GM21515 (cell line): ENCODE data around the gene ADAMTS5.

Experiments used
- ATAC-seq: cut with Tn5 transposase; IDR thresholded peaks from one replicate; pipeline ENCODE4 v1.9.1; 2021; ENCODE audit not compliant: unreplicated experiment

The ADAMTS5 gene

GRCh38 chr21:26949830-26950229 is 17.1 kb downstream of the ADAMTS5 start:
- ATAC-seq, result no peak

GRCh38 chr21:26948194-26948593 is 18.7 kb downstream of the ADAMTS5 start:
- ATAC-seq, result no peak

GRCh38 chr21:26946744-26947446 is 20.0 kb downstream of the ADAMTS5 start:
- no peak for ATAC-seq

GRCh38 chr21:26945916-26946675 is 20.8 kb downstream of the ADAMTS5 start:
- no peak for ATAC-seq

GRCh38 chr21:26943921-26944320 is 23.0 kb downstream of the ADAMTS5 start:
- ATAC-seq, result no peak

GRCh38 chr21:26941421-26941820 is 25.5 kb downstream of the ADAMTS5 start:
- ATAC-seq, result no peak

GRCh38 chr21:26939601-26940111 is 27.2 kb downstream of the ADAMTS5 start:
- ATAC-seq, result no peak

- no peak for ATAC-seq
These were observed 30.2 kb downstream of the ADAMTS5 start for GRCh38 chr21:26936641-26937040.

GRCh38 chr21:26935977-26936376 is 30.9 kb downstream of the ADAMTS5 start:
- ATAC-seq, result no peak

GRCh38 chr21:26934383-26934782 is 32.5 kb downstream of the ADAMTS5 start:
- ATAC-seq, result no peak

- no peak for ATAC-seq
These were observed 33.4 kb downstream of the ADAMTS5 start for GRCh38 chr21:26933448-26933847.

- no peak for ATAC-seq
These were observed 41.3 kb downstream of the ADAMTS5 start for GRCh38 chr21:26925636-26926035.

- no peak for ATAC-seq
These were observed 41.8 kb downstream of the ADAMTS5 start for GRCh38 chr21:26925122-26925521.

GRCh38 chr21:26923986-26924385 is 42.9 kb downstream of the ADAMTS5 start:
- no peak for ATAC-seq

- ATAC-seq, result no peak
These were observed 46.8 kb downstream of the ADAMTS5 start for GRCh38 chr21:26920055-26920454.

- ATAC-seq, result no peak
These were observed 48.4 kb downstream of the ADAMTS5 start for GRCh38 chr21:26918323-26919079.

GRCh38 chr21:26916799-26917198 is 50.1 kb downstream of the ADAMTS5 start:
- no peak for ATAC-seq

- no peak for ATAC-seq
These were observed 52.3 kb downstream of the ADAMTS5 start for GRCh38 chr21:26914557-26914956.

- no peak for ATAC-seq
These were observed 54.4 kb downstream of the ADAMTS5 start for GRCh38 chr21:26912466-26912865.

GRCh38 chr21:26909972-26910371 is 56.9 kb downstream of the ADAMTS5 start:
- ATAC-seq, result no peak

GRCh38 chr21:26900980-26901379 is 65.9 kb downstream of the ADAMTS5 start:
- no peak for ATAC-seq

GRCh38 chr21:26892151-26892550 is 74.7 kb downstream of the ADAMTS5 start:
- no peak for ATAC-seq
